HL-60 (cell line): Measurements from ENCODE around the gene STX18.
"Not testable (repeated sequence)": the region's sequence is repeated elsewhere in the genome, so short reads cannot be mapped to it uniquely, and the experiment has no call there.

Source experiments
- DNase-seq, 2 experiments: peaks; one replicate each; pipeline ENCODE4 v3.0.0-alpha.2; 2010 to 2020; ENCODE audit warnings: low read depth in 1 of 2, low spot score in 1 of 2
- H3K27ac ChIP-seq: fragments of 250-450 bp; sonication (Bioruptor Pico); replicated peaks from 2 replicates; pipeline ENCODE4 v1.5.1; 2020; ENCODE audit warnings: mild to moderate bottlenecking, moderate library complexity
- H3K27me3 ChIP-seq: fragments of 250-450 bp; sonication (Bioruptor Pico); 2 replicates; pipeline ENCODE4 v1.5.1; 2021; ENCODE audit warnings: mild to moderate bottlenecking, moderate library complexity; ENCODE audit not compliant: insufficient read depth, poor library complexity, severe bottlenecking
- H3K4me3 ChIP-seq: replicated peaks from 2 replicates; pipeline ENCODE4 v1.5.1; 2011; ENCODE audit warnings: mild to moderate bottlenecking, control low read depth, low read length; ENCODE audit not compliant: insufficient read depth
- CTCF ChIP-seq: IDR thresholded peaks from one replicate; pipeline ENCODE4 v1.5.1; 2011; ENCODE audit warnings: low read length, control low read depth, inconsistent platforms; ENCODE audit not compliant: insufficient read depth
- GABPA ChIP-seq: IDR thresholded peaks from 2 replicates; pipeline ENCODE4 v1.6.1; 2012; ENCODE audit warnings: low read depth
- POLR2AphosphoS5 ChIP-seq: IDR thresholded peaks from 2 replicates; pipeline ENCODE4 v1.6.1; 2012; ENCODE audit warnings: low read depth
- REST ChIP-seq: IDR thresholded peaks from 2 replicates; pipeline ENCODE4 v1.6.1; 2012; ENCODE audit warnings: low read depth; ENCODE audit not compliant: insufficient replicate concordance
- SPI1 ChIP-seq: IDR thresholded peaks from 2 replicates; pipeline ENCODE4 v1.6.1; 2012; ENCODE audit warnings: low read depth, mild to moderate bottlenecking, borderline replicate concordance

STX18 gene

GRCh38 chr4:4559596-4559995 is 17.7 kb upstream of the STX18 start:
- no peak for DNase-seq
- Histone ChIP-seq H3K4me3 (no peak overlapping the region), H3K27ac (no peak overlapping the region), H3K27me3 (no peaks in the 10 kb centered on the region)
- TF ChIP-seq POLR2AphosphoS5 (no peak), CTCF (no peak), SPI1 (no peak)

GRCh38 chr4:4558881-4559280 is 17.0 kb upstream of the STX18 start:
- Histone ChIP-seq H3K27ac (no peak overlapping the region), H3K27me3 (no peaks in the 10 kb centered on the region), H3K4me3 (no peak overlapping the region)
- TF ChIP-seq REST (no peak), GABPA (no peak), CTCF (no peak), SPI1 (no peak), POLR2AphosphoS5 (no peak)
- DNase-seq = no peak

GRCh38 chr4:4555916-4556315 is 14.1 kb upstream of the STX18 start:
- no peak overlapping the region for H3K4me3 ChIP-seq
- no peak overlapping the region for H3K27ac ChIP-seq
- TF ChIP-seq POLR2AphosphoS5 (no peak), GABPA (no peak), CTCF (no peak), SPI1 (no peak), REST (no peak)
- DNase-seq = no peak
- H3K27me3 ChIP-seq = no peaks in the 10 kb centered on the region

GRCh38 chr4:4554234-4554633 is 12.4 kb upstream of the STX18 start:
- no peak overlapping the region for H3K27ac ChIP-seq
- TF ChIP-seq SPI1 (no peak), POLR2AphosphoS5 (no peak), REST (no peak), CTCF (no peak), GABPA (no peak)
- no peak overlapping the region for H3K4me3 ChIP-seq
- no peaks in the 10 kb centered on the region for H3K27me3 ChIP-seq
- DNase-seq = no peak

- H3K27ac ChIP-seq, DNase-seq, H3K4me3 ChIP-seq, H3K27me3 ChIP-seq: not testable (repeated sequence)
Measured at GRCh38 chr4:4552042-4552441, 10.2 kb upstream of the STX18 start.
